M059J (cell line): ENCODE data around the gene ZEB2. TPM values are rescaled to one million over a fixed set of nuclear protein-coding genes. Genes with fewer than 3 reads are reported as not detected.

Experiments
- DNase-seq: peaks from one replicate; pipeline ENCODE4 v3.0.0-alpha.2; 2012; ENCODE audit warnings: low read depth
- total RNA-seq: library from RNA; depleted of rRNA; stranded (reverse); fragments of >200 nt; shearing (Covaris generic); gene quantifications from 2 replicates; pipeline ENCODE4 v1.2.3, GENCODE V29; 2014

Gene ZEB2
- total RNA-seq, 1 experiment from 2014 or later, result 15.9 TPM

DNA sequence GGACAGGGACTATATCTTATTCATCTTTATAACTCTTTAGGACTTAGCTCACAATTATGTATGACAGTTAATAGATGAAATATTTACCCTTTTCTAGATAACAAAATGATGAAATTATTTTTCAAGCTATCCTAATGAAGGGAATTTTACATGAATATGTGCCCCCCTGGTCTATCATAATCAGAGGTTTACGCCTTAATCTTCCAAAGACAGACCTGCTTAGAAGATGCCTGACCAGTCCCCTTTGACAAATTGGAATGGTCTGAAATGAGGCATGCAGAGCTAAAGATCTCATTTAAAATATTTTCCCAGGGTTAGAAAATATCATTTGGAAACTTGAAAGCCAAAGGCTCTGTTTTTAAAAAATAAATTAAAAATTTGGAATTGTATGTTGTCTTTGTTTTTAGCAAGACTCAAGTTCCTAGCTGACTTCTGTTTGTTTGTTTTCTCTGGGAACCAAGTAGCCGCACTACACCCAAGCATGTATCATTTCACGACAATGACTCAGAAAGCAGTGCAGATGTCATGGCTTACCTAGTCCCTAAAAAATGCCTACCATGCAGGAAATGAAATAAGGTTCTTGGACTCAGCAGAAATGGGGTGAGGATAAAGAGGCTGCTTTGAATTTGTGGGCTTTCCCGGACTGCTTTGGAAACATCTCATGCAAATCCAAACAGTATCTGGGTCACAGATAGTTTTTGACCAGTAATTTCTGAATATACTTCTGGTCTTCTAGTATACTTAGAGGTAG lies 162.1 kb downstream of the ZEB2 start:
- peak; percentile 98 for DNase-seq

DNA sequence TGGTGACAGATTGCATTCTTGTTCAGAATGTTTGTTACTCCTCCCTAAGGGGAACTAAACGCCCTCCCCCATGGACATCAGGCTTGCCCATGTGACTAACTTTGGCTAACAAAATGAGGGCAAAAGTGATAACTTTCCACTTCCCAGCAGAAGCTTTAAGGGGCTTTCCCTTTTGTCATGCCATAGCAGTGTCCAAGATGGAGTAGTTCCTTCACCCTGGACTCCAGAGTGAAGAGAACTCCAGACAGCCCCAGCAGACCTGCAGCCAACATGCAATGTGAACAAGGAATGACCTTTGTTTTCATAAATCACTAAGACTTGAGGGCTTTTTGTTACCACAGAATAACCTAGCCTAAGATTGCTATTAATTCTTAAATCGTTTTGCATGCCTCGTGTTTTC lies 163.5 kb downstream of the ZEB2 start:
- peak; percentile 51 for DNase-seq

- peak; percentile 72 for DNase-seq
These were observed 165.0 kb downstream of the ZEB2 start for GRCh38 chr2:144354953-144355352.

- DNase-seq, result peak; percentile 33
These were observed 168.2 kb downstream of the ZEB2 start for GRCh38 chr2:144351687-144352086.

DNA sequence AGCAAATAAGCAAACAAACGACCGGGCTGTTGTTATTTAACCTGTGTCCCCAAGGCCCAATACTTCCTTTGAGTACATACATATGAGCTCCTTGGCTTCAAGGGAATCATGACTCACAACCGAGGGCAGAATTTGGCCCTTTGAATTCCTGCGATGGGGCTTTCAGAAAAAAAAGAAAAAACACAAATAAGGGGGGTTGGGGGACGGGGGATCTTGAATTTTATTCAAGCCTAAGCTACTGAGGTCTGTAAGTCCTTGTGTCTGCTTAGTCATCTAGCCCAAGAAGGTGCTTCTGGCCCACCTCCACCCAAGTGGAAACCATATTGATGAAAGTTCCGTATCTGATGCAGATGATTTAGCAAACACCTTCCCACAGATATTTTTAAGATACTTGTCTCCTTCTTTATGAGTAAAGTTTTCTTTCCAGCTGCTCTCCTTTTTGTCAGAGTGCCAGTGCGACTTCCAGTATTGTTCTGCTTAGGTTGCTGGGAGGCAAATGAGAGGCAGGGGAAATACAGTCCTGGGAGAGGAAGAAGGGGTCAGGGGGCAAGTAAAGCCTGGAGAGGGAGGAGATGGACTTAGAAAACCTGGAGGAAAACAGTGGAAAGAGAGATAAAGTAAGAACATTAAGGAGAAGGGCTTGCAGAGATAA lies 169.6 kb downstream of the ZEB2 start:
- DNase-seq, result peak; percentile 88

- DNase-seq, result peak; percentile 34
These were observed 170.2 kb downstream of the ZEB2 start for GRCh38 chr2:144349674-144350073.

- no peak for DNase-seq
These were observed 171.1 kb downstream of the ZEB2 start for GRCh38 chr2:144348846-144349245.

DNA sequence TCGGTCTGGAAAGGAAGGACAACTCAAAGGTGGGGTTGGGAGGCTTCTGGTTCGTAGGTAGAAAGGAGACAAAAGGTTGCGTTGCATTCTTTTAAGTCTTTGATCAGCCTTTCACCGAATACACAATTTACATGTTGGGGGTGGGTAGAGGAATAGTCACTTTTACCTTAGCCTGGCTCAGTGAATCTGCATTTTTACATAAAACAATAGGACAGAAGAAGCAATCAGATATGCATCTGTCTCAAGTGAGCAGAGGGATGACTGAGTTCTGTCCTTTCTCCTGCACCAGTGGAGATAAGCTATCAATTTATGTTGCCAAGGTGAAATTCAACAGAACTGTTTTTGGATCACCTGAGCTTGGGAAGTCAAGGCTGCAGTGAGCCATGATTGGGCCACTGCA lies 173.7 kb downstream of the ZEB2 start:
- DNase-seq, result no peak

DNA sequence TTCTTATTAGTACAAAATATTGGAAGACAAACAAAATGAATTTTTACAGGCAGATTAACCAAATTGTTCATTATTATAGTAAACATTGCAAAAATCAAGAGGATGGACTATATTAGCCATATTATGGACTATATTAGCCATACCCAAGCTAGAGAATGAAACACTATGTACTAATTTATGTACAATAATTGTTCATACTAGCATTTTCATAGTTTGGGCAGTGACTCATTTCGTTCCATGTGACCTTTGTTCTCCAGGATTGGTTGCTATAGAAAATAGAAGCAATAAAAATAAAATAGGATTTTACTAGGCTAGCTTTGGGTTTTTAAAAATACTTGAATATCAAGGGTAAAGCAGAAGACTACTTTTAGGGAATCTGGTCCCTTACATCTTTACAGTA lies 176.8 kb downstream of the ZEB2 start:
- no peak for DNase-seq

DNA sequence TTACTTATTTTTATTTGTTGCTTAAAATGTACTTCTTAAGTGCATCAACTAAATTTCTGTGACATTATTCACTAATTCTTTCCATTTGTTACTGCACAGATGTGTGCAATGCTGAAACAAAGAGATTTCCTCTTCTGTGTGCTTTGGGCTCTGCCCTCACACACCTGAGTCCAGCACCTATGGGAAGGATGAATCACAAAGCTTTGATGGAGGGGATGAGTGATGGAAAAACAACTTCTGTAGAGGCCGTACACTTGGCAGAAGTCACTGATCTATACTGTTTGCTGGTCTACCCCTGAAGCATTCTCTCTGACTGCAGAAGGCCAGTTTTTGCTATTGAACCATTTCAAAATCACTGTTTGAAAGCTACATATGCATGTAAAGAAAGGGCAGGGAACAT lies 178.4 kb downstream of the ZEB2 start:
- DNase-seq, result no peak

DNA sequence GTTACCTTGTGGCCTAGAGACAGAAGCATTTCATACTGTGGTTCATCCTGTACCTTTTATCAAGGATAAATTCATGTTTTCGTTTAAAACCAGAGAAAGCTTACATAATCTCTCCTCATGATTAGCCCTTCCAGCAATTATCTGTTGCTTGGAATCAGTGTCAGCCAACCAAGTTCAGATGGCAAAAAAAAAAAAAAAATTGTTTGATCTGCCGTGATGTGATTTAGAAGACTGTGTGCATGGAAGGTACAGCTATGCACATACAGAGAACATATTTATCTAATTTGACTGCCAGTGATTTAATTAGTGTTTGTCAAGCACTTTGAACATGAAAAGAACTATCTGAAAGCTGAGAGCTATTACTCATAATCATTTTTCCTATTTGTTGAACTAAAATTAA lies 180.9 kb downstream of the ZEB2 start:
- no peak for DNase-seq

- DNase-seq, result no peak
These were observed 185.4 kb downstream of the ZEB2 start for GRCh38 chr2:144334551-144334950.
